Measurements from ENCODE around the gene ACAA2. TPM values are rescaled to one million over a fixed set of nuclear protein-coding genes. Genes with fewer than 3 reads are reported as not detected.

ACAA2 gene
- total and polyA plus RNA-seq, 4 donors: 55.6 to 1,315 (median 646) TPM

GRCh38 chr18:49862656-49863385 is 49.5 kb upstream of the ACAA2 start:
- H3K36me3 ChIP-seq (ENCODE audit: control insufficient read depth in 4 of 4, insufficient read depth in 3 of 4, low read depth in 1 of 4, low read length in 3 of 4): no peaks in the 10 kb centered on the region
- DNase-seq (ENCODE audit: low spot score): no peak

More at GRCh38 chr18:49862656-49863385, 49.5 kb upstream of the ACAA2 start:
- Histone ChIP-seq H3K4me1 (ENCODE audit: control insufficient read depth in 4 of 4, insufficient read depth in 4 of 4, low read length in 3 of 4) (peaks cover 0 to 17% (median 13%) of the 10 kb centered on the region in 4 donors), H3K4me3 (ENCODE audit: low read depth in 1 of 3, low read length in 3 of 3) (no peak overlapping the region), H3K9ac (ENCODE audit: low read depth in 1 of 2, low read length in 2 of 2) (no peak overlapping the region), H3K9me3 (ENCODE audit: control insufficient read depth in 4 of 4, low read length in 3 of 4) (no peaks in the 10 kb centered on the region), H3K27me3 (ENCODE audit: control insufficient read depth in 4 of 4, insufficient read depth in 4 of 4, low read length in 3 of 4) (no peaks in the 10 kb centered on the region), H3K27ac (ENCODE audit: low read depth in 1 of 2, low read length in 2 of 2) (no peak overlapping the region)
- TF ChIP-seq RAD21 (IDR thresholded peaks at IDR 0.05) (no peak), HNF4A (conservative IDR thresholded peaks at IDR 0.05) (no peak), JUND (IDR thresholded peaks at IDR 0.05) (no peak), CTCF (IDR thresholded peaks at IDR 0.05; ENCODE audit: low read depth, low read length, missing input control) (no peak), YY1 (IDR thresholded peaks at IDR 0.05) (no peak), REST (IDR thresholded peaks at IDR 0.05) (no peak), FOXA2 (IDR thresholded peaks at IDR 0.05) (no peak), TAF1 (conservative IDR thresholded peaks at IDR 0.05) (no peak), FOXA1 (IDR thresholded peaks at IDR 0.05) (no peak), GABPA (IDR thresholded peaks at IDR 0.05 in 1 of 2, conservative IDR thresholded peaks at IDR 0.05 in 1 of 2) (no peak), NR2F2 (IDR thresholded peaks at IDR 0.05) (no peak), ZBTB33 (IDR thresholded peaks at IDR 0.05) (no peak), RXRA (IDR thresholded peaks at IDR 0.05) (no peak), EGR1 (IDR thresholded peaks at IDR 0.05; ENCODE audit: low read depth in 2 of 2) (no peak), HNF4G (IDR thresholded peaks at IDR 0.05) (no peak), SP1 (IDR thresholded peaks at IDR 0.05) (no peak), ATF3 (IDR thresholded peaks at IDR 0.05) (no peak)
- TF ChIP-seq, protein P1, sequence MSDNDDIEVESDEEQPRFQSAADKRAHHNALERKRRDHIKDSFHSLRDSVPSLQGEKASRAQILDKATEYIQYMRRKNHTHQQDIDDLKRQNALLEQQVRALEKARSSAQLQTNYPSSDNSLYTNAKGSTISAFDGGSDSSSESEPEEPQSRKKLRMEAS (IDR thresholded peaks at IDR 0.05): no peak
- 90% methylated on average over 13 of the region's 13 CpGs for WGBS
